ENCODE results near the gene KLHL2.

DNA sequence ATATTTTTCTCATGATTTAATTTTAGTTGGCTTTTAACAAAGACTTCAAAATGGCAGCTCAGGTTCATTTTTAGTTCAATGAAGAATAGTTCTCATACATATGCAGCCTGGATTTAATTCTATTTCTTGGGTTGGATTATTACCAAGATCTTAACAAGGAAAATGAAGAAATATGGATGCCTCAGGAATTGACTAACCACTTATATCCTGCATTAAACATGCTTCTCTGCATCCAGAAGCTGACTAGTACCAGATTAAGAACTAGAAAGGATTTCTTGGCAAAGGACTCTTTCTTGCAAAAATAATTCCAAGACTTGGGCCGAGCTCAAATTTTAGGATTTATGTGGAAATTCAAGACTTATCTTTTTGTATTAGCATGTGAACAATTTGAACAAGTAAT is 5.6 kb upstream of the KLHL2 start:
- TF ChIP-seq RAD21 (CRISPR knock-in tag; conservative IDR thresholded peaks at IDR 0.05 in 1 of 2, IDR thresholded peaks at IDR 0.05 in 1 of 2) (no peak), ZKSCAN8 (CRISPR knock-in tag; IDR thresholded peaks at IDR 0.05) (no peak), ZFP1 (CRISPR knock-in tag; IDR thresholded peaks at IDR 0.05) (no peak), HCFC1 (IDR thresholded peaks at IDR 0.05; ENCODE audit: low read depth, low read length) (no peak), SAP30 (IDR thresholded peaks at IDR 0.05; ENCODE audit: borderline replicate concordance, insufficient read depth, low read depth, low read length, poor library complexity, severe bottlenecking) (no peak), ZBTB7A (IDR thresholded peaks at IDR 0.05; ENCODE audit: borderline replicate concordance, control insufficient read depth, low read depth, low read length) (no peak), ZNF76 (CRISPR knock-in tag; IDR thresholded peaks at IDR 0.05; ENCODE audit: borderline replicate concordance) (no peak), SMARCE1 (IDR thresholded peaks at IDR 0.05) (no peak), SP1 (CRISPR knock-in tag; IDR thresholded peaks at IDR 0.05) (no peak), MEIS2 (IDR thresholded peaks at IDR 0.05; ENCODE audit: partially characterized antibody) (no peak)
- TF ChIP-seq, protein P1, sequence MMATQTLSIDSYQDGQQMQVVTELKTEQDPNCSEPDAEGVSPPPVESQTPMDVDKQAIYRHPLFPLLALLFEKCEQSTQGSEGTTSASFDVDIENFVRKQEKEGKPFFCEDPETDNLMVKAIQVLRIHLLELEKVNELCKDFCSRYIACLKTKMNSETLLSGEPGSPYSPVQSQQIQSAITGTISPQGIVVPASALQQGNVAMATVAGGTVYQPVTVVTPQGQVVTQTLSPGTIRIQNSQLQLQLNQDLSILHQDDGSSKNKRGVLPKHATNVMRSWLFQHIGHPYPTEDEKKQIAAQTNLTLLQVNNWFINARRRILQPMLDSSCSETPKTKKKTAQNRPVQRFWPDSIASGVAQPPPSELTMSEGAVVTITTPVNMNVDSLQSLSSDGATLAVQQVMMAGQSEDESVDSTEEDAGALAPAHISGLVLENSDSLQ (IDR thresholded peaks at IDR 0.05), result no peak
- TF ChIP-seq, protein P2, sequence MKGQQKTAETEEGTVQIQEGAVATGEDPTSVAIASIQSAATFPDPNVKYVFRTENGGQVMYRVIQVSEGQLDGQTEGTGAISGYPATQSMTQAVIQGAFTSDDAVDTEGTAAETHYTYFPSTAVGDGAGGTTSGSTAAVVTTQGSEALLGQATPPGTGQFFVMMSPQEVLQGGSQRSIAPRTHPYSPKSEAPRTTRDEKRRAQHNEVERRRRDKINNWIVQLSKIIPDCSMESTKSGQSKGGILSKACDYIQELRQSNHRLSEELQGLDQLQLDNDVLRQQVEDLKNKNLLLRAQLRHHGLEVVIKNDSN (CRISPR knock-in tag; IDR thresholded peaks at IDR 0.05), result no peak
- TF ChIP-seq, protein P3, sequence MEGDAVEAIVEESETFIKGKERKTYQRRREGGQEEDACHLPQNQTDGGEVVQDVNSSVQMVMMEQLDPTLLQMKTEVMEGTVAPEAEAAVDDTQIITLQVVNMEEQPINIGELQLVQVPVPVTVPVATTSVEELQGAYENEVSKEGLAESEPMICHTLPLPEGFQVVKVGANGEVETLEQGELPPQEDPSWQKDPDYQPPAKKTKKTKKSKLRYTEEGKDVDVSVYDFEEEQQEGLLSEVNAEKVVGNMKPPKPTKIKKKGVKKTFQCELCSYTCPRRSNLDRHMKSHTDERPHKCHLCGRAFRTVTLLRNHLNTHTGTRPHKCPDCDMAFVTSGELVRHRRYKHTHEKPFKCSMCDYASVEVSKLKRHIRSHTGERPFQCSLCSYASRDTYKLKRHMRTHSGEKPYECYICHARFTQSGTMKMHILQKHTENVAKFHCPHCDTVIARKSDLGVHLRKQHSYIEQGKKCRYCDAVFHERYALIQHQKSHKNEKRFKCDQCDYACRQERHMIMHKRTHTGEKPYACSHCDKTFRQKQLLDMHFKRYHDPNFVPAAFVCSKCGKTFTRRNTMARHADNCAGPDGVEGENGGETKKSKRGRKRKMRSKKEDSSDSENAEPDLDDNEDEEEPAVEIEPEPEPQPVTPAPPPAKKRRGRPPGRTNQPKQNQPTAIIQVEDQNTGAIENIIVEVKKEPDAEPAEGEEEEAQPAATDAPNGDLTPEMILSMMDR (IDR thresholded peaks at IDR 0.05 in 2 of 3, conservative IDR thresholded peaks at IDR 0.05 in 1 of 3; ENCODE audit: insufficient read depth in 2 of 3, low read depth in 1 of 3, low read length in 3 of 3), result no peak
- TF ChIP-seq, protein P4, sequence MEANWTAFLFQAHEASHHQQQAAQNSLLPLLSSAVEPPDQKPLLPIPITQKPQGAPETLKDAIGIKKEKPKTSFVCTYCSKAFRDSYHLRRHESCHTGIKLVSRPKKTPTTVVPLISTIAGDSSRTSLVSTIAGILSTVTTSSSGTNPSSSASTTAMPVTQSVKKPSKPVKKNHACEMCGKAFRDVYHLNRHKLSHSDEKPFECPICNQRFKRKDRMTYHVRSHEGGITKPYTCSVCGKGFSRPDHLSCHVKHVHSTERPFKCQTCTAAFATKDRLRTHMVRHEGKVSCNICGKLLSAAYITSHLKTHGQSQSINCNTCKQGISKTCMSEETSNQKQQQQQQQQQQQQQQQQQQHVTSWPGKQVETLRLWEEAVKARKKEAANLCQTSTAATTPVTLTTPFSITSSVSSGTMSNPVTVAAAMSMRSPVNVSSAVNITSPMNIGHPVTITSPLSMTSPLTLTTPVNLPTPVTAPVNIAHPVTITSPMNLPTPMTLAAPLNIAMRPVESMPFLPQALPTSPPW (CRISPR knock-in tag; IDR thresholded peaks at IDR 0.05), result no peak
